Suppressor macrophage treated with lipopolysaccharide for 1 hour (primary cell): ENCODE measurements around the gene DIP2C.
A peak's percentile ranks its signal among the peaks of the same experiment; 100 is the strongest.
"Not testable (repeated sequence)": the region's sequence is repeated elsewhere in the genome, so short reads cannot be mapped to it uniquely, and the experiment has no call there.

Experiments used
- DNase-seq, 3 donors: peaks; one replicate each; pipeline ENCODE4 v3.0.0-alpha.2; 2020 to 2022

DIP2C gene

GRCh38 chr10:637221-637620 lies 52.2 kb downstream of the DIP2C start:
- no peak for DNase-seq

DNA sequence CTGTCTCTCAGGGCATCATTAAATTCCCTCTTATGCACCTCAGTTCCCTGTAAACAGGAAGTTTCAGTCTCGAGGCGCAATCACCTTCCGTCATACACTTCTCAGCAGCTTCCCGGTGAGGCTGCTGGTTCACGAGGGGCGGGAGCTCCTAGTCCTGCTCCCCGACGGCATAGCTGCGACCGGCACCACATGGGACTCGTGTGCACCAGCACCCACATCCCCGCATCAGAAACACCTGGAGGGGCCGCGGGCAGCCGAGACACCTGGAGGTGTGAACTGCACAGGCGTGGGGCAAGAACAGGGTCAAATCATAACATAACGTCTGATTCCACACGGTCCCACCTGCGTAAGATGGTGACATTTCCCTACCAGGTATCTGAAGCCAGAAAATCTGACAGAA lies 52.7 kb downstream of the DIP2C start:
- DNase-seq: no peak

DNA sequence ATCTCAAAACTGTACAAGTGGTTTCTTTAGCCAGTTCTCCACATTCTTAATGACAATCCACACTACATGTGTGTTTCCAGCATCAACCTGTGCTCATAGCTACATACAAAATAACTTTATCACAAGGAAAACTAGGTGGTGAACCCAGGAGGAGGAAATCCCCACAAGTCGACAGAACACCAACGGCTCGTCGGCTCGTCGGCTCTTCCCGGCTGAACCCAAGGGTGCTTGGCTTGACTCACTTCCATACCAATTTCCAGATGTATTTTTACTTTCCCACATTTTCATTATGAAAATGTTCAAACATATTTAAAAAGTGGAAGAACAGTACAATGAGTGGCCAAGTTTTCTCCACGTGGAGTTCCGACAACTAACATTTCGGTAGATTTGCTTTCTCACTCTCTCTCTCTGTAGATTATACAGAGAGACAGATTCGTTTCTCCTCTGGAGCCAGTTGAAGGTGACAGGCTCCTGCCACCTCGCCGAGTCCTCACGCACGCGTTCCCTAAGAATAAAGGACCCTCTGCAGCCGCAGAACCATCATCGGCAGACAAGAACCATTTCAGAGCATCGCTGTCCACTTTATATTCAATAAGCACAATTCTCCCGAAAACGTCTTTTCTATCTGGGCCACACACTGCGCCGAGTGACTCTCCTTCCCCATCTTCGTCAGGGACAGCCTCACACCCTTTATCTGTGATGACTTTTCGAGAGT lies 53.3 kb downstream of the DIP2C start:
- DNase-seq: no peak

DNA sequence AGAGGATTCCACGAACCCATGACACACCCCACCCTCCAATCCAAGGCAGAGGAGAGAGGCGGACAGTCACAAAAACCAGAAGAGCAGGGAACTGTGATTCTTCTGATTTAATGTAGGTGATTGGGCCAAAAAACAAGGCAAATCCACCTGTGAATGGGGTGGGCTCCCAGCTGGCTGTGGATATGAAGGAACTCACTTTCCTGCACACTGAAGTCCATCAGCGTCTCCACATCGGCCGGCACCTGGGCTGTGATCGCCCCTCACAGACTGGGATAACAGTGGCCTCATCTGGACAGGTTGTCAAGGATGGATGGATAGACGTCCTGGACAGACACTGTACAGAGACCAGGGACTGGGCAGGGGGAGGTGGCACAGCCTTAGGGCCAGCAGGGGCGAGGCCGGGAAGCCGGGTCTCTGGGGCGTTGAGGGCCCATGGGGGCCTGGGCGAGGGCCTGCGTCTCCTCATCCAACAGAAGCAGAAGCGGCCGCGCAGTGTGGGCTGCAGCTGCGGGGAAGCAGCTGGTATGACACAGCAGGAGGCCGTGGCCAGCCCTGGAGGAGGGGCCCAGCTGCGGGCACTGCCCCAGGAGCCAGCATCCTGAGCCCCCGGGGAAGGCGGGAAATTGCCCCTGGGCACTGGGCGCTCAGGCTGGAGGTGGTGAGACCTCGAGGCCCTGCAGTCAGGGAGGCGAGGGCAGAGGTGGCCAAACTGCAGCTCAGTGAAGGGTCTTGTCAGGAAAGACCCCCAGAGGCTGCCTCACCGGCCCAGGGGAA lies 54.2 kb downstream of the DIP2C start:
- no peak for DNase-seq

- DNase-seq: no peak
These were observed 55.2 kb downstream of the DIP2C start for GRCh38 chr10:634256-634655.

DNA sequence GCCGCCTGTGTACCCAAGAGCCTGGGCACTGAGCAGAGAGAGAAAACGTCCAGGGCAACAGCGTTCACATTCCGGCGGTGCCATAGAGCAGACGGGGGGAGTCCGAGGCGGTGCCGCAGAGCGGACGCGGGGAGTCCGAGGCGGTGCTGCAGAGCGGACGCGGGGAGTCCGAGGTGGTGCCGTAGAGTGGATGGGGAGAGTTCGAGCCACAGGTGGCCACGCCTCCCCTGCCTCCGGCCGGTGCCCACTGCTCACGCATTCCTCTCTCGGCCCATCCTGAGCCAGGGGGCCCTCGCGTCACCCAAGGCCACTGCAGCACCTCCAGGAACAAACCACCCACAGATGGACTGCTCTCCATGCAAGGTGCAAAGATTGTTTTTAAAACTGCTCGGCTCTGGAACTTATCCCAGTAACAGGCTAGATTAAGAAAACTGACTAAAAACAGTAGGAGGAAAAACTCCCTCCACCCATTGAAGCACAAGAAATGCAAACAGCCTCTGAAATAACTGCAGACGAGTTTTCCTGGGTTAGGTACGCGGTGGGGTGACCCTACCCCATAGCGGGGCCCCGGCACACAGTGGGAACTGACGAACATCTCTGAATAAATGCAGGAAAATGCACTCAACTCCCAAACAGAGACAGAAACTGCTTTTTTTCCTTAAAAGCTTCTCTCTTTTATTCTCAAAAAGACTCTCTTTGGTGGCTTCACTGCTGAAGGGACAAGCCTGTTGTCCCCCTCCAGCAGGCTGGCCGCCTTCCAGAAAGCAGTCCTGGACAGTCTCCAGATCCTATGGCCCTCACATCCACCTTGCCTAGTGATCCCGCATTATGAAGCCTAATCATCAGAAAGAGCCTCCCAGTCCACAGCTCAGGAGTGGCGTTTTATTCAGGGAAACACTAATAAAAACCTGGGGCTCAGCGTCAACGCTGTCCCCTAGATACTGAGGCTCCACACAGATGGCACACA lies 55.9 kb downstream of the DIP2C start:
- DNase-seq: no peak

DNA sequence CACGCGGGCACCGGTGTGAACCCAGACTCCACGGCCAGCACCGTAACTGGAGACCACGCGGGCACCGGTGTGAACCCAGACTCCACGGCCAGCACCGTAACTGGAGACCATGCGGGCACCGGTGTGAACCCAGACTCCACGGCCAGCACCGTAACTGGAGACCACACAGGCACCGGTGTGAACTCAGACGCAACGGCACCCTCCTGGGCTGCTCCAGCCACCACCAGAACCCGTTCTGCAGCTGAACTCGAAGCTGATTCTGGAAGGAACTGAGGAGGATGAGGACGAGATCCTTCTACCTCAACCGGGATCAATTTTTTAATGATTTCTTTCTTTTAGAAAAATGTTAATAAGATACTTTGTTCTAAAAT lies 56.7 kb downstream of the DIP2C start:
- not testable (repeated sequence) for DNase-seq

DNA sequence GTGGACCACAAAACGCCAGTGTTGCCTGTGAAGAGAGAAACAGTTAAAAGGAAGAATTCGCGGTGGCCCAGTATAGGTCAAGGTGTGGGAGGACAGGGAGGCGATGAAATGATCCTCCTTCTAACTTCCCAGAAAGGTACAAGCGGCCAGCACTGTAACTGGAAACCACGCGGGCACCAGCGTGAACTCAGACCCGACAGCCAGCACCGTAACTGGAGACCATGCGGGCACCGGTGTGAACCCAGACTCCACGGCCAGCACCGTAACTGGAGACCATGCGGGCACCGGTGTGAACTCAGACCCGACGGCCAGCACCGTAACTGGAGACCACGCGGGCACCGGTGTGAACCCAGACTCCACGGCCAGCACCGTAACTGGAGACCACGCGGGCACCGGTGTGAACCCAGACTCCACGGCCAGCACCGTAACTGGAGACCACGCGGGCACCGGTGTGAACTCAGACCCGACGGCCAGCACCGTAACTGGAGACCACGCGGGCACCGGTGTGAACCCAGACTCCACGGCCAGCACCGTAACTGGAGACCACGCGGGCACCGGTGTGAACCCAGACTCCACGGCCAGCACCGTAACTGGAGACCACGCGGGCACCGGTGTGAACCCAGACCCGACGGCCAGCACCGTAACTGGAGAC lies 57.2 kb downstream of the DIP2C start:
- DNase-seq: not testable (repeated sequence)

DNA sequence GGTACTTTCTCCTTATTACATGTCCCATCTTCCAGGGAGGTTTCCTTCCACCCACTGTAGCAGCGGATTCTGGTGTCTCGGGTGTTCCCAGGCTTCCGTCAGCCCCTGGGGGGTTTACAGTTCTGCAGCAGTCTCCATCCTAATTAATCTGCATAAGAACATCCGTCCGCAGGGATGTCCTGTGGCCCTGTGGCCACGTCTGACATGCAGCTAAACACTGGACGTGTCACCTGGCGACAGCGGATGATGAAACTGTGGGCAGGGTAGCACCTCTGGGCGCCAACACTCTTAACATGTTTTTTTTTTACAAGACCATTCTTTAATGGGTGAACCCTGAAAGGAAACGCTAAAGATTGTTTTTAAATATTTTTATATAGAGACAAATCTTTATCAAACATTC lies 58.2 kb downstream of the DIP2C start:
- DNase-seq: no peak

- no peak for DNase-seq
These were observed 58.8 kb downstream of the DIP2C start for GRCh38 chr10:630581-631073.

- DNase-seq: no peak
These were observed 60.1 kb downstream of the DIP2C start for GRCh38 chr10:629186-629998.

DNA sequence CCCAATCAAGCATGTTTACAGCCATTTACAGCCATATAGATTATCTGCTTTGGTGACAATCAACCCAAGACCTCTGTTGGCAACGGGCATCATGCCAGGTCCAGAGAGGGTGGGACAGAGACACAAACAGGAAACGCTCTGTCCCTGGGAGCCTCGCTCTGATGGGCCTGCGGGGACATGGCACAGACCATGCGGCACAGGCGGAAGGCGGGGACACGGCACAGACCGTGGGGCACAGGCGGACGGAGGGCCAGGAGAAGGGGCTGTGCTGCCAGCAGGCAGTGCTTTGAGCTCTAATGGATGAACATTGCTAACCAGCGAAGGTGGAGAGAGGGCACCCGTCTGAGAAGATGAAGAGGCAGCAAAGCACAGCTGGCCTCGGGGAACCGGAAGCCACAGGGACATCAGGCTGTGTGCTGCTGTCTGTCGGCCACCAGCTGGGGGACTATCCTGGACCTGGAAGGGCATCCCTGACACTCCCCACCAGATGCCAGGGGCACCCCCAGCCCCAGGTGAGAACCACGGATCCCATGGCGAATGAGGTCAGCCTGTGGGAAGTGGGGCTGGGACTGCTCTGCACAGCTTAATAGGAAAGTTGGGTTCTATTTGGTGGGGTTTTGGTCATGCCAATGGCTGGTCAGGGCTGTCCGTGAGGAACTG lies 61.0 kb downstream of the DIP2C start:
- no peak for DNase-seq

- no peak for DNase-seq
These were observed 62.2 kb downstream of the DIP2C start for GRCh38 chr10:627032-627992.

GRCh38 chr10:625751-626711 lies 63.4 kb downstream of the DIP2C start:
- no peak for DNase-seq

DNA sequence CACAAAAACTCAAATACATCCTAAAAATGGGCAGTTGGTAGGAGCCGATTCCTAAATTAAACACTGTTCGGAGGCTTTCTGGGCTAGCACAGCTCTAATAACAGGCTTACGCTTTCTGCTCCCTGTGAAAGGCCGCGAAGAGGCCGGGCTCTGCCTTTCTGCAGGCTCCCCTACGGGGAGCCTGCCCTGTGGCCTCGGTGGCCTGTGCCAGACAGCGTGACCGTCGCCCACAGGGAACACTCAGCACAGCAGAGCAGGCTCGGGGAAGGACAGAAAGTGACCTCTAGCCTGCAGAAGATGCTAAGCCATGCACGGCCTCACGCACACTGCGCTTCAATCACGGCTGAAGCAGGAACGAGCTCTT lies 64.2 kb downstream of the DIP2C start:
- DNase-seq: peak in 1 of 3 donors; percentile 29

GRCh38 chr10:624605-625332 lies 64.7 kb downstream of the DIP2C start:
- DNase-seq: peak; percentile 49 to 67 (median 56)

DNA sequence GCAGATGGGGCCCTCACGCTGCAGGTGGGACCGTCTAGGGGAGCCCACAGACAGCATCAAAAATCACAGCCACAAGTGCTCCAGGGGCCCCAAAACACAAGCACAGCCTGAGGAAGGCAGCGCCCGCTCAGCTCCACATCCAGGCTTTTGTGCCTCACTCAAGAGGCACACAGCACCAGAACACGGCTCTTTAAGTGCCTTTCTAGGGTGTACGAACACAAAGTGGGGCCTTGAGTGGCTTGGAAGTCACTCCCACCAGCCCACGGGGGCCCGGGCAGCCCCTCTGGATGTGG lies 65.2 kb downstream of the DIP2C start:
- DNase-seq: no peak
